Measurements from ENCODE around the gene DMD.

The DMD gene

GRCh38 chrX:31074522-31074921 lies 2136.8 kb downstream of the DMD start:
- Histone ChIP-seq H3K4me3 (ENCODE audit: low read depth, low read length) (no peak overlapping the region), H3K27me3 (replicated peaks) (no peaks in the 10 kb centered on the region), H3K27ac (no peak overlapping the region), H3K36me3 (replicated peaks) (no peaks in the 10 kb centered on the region)
- in situ Hi-C loops (cut with HindIII; ENCODE audit: low pct_ligation_motif_present, low sequenced_read_pairs) = no loop called here
- TF ChIP-seq CTCF (IDR thresholded peaks at IDR 0.05; ENCODE audit: low read depth, low read length, missing control alignments) = no peak
- DNase-seq = no peak

- DNase-seq = no peak
- H3K36me3 ChIP-seq (replicated peaks) = no peaks in the 10 kb centered on the region
- no peak for TF ChIP-seq CTCF (IDR thresholded peaks at IDR 0.05; ENCODE audit: low read depth, low read length, missing control alignments)
- no peak within 1 kb of the TSS for H3K27ac ChIP-seq
- in situ Hi-C loops (cut with HindIII; ENCODE audit: low pct_ligation_motif_present, low sequenced_read_pairs) = no loop called here
- no peak within 1 kb of the TSS for H3K4me3 ChIP-seq (ENCODE audit: low read depth, low read length)
- no peaks in the 10 kb centered on the region for H3K27me3 ChIP-seq (replicated peaks)
Observed at GRCh38 chrX:31071725-31072124, 2139.6 kb downstream of the DMD start, which contains the start of gene FTHL17. TSS of gene FTHL17 (minus strand) at chrX:31072041. CDS start at chrX:31071953, 88 bp downstream.

GRCh38 chrX:31071262-31071661 lies 2140.1 kb downstream of the DMD start:
- TF ChIP-seq CTCF (IDR thresholded peaks at IDR 0.05; ENCODE audit: low read depth, low read length, missing control alignments) = no peak
- no peak for DNase-seq
- Histone ChIP-seq H3K36me3 (replicated peaks) (no peaks in the 10 kb centered on the region), H3K4me3 (ENCODE audit: low read depth, low read length) (no peak overlapping the region), H3K27me3 (replicated peaks) (no peaks in the 10 kb centered on the region), H3K27ac (no peak overlapping the region)
- in situ Hi-C loops (cut with HindIII; ENCODE audit: low pct_ligation_motif_present, low sequenced_read_pairs) = no loop called here

GRCh38 chrX:31070057-31070468 lies 2141.3 kb downstream of the DMD start:
- Histone ChIP-seq H3K27me3 (replicated peaks) (no peaks in the 10 kb centered on the region), H3K4me3 (ENCODE audit: low read depth, low read length) (no peak overlapping the region), H3K36me3 (replicated peaks) (no peaks in the 10 kb centered on the region), H3K27ac (no peak overlapping the region)
- no peak for TF ChIP-seq CTCF (IDR thresholded peaks at IDR 0.05; ENCODE audit: low read depth, low read length, missing control alignments)
- in situ Hi-C loops (cut with HindIII; ENCODE audit: low pct_ligation_motif_present, low sequenced_read_pairs) = no loop called here
- DNase-seq = no peak

All from brain microvascular endothelial cell (primary cell).